OCI-LY3 (cell line): ENCODE measurements around the gene TOLLIP.

Experiments used
- EZH2phosphoT487 ChIP-seq: fragments of 200-600 bp; shearing (Covaris generic); IDR thresholded peaks from 2 replicates; pipeline ENCODE4 v1.6.1; 2018; ENCODE audit warnings: antibody characterized with exemption, mixed run types, low read depth
- TF ChIP-seq, protein P1 (sequence below): fragments of 200-600, 300-600 bp; sonication (generic); IDR thresholded peaks from 2 replicates; pipeline ENCODE4 v1.5.1; 2014; ENCODE audit warnings: antibody characterized with exemption, low read length, low read depth

DNA sequence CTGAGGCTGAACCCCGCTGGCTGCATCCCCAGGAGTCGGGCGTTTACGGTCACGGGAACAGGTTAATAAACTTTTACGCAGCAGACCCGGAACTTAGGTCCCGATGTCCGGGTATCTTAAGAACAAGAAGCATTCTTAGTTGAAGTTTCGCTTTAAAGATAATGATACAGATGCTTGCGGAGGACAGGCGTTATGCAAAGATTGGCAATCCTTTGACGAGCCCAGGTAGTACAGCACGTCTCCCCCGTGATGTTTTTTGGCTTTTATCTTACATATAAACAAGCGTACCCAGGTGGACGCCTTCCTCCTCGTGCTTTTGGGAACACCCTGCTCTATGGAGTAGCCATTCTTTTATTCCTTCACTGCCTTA lies 871 bp upstream of the TOLLIP start:
- TF ChIP-seq, protein P1, sequence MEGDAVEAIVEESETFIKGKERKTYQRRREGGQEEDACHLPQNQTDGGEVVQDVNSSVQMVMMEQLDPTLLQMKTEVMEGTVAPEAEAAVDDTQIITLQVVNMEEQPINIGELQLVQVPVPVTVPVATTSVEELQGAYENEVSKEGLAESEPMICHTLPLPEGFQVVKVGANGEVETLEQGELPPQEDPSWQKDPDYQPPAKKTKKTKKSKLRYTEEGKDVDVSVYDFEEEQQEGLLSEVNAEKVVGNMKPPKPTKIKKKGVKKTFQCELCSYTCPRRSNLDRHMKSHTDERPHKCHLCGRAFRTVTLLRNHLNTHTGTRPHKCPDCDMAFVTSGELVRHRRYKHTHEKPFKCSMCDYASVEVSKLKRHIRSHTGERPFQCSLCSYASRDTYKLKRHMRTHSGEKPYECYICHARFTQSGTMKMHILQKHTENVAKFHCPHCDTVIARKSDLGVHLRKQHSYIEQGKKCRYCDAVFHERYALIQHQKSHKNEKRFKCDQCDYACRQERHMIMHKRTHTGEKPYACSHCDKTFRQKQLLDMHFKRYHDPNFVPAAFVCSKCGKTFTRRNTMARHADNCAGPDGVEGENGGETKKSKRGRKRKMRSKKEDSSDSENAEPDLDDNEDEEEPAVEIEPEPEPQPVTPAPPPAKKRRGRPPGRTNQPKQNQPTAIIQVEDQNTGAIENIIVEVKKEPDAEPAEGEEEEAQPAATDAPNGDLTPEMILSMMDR, result no peak
- TF ChIP-seq EZH2phosphoT487, result no peak
